ENCODE measurements around the gene VAV2.
A peak's percentile ranks its signal among the peaks of the same experiment; 100 is the strongest.
"Not testable (repeated sequence)": the region's sequence is repeated elsewhere in the genome, so short reads cannot be mapped to it uniquely, and the experiment has no call there.

VAV2 gene

GRCh38 chr9:133779516-133780403 is 212.4 kb downstream of the VAV2 start:
- no peak for DNase-seq

DNA sequence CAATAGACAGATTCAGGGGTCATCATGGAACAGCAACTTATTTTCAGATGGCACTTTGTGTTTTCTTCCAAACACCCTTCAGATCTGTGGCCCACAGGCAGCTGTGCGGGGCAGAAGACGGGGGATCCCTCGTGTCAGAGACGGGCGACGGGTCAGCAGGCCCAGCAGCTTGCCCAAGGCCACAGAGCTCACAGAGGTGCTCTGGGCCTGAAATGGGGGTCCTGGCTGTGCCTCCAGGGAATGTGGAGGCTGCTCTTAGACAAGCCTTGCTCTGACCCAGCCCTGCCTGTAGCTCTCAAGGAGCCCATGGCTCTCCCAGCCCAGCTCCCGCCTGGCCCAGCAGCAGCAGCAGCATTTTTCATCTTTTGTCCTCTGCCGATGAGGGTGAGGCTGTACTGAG is 213.0 kb downstream of the VAV2 start:
- DNase-seq = no peak

DNA sequence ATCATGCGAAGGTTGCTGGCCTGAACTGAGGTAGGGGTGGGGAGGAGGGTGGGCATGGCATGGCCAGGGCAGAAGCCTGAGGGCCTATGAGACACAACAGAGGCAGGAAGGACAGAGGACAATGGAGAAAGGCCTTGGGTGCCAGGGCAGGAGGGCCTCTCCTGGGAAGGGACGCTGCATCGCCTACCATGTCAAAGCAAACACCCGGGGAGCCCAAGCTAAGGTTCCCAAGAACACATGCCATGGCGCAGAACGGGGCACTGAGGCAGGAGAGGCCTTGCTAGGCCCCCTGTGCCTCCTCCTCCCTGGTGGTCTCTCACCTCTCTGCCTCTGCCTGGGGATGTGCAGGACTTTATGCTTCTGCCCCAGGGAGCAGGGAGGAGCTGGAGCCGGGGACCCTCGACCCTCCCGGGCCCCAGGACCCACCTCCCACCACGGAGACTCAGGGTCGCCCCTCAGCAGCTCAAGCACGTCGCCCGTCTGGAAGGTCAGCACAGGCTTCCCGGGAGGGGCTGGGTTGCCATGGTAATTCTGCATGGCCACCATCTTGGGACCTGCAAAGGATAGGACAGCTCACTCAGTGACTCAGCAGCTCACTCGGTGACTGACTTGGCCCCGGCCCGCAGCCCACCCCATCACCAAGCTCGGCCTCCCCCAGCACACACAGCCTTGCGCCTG is 213.6 kb downstream of the VAV2 start:
- no peak for DNase-seq

- no peak for DNase-seq
These were observed 214.3 kb downstream of the VAV2 start for GRCh38 chr9:133777871-133778270.

DNA sequence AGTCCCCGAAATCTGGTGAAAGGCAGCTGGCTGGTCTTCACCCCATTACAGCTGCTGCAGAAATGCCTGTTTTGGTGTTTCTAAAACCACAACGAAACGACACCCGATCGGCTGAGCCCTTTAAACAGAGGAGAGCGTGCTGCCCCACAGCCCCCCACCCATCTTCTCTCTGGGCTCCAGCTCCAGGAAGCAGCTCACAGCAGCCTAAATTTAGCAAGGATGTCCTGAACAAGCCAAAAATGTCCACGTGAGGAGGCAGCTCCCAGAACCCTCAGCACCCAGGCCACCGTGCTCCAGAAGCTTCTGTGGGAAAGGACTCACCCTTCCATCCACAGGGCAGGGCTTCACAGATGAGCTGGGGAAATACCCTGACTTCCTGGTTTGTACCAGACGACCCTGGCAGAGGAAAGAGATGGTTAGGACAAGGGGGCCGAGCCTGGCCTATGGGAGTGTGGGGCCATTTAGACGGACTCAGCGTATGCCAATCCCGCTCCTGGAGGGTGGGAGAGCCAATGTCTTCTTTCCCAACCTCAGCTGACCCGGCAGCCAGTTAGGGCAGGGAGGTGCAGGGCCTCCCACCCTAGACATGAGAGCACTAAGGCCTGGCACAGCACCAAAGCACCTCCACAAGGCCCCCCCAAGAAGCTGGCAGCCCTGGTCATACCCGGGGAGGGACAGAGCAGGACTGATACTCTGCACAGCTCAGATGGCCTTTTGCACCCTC is 214.9 kb downstream of the VAV2 start:
- no peak for DNase-seq

DNA sequence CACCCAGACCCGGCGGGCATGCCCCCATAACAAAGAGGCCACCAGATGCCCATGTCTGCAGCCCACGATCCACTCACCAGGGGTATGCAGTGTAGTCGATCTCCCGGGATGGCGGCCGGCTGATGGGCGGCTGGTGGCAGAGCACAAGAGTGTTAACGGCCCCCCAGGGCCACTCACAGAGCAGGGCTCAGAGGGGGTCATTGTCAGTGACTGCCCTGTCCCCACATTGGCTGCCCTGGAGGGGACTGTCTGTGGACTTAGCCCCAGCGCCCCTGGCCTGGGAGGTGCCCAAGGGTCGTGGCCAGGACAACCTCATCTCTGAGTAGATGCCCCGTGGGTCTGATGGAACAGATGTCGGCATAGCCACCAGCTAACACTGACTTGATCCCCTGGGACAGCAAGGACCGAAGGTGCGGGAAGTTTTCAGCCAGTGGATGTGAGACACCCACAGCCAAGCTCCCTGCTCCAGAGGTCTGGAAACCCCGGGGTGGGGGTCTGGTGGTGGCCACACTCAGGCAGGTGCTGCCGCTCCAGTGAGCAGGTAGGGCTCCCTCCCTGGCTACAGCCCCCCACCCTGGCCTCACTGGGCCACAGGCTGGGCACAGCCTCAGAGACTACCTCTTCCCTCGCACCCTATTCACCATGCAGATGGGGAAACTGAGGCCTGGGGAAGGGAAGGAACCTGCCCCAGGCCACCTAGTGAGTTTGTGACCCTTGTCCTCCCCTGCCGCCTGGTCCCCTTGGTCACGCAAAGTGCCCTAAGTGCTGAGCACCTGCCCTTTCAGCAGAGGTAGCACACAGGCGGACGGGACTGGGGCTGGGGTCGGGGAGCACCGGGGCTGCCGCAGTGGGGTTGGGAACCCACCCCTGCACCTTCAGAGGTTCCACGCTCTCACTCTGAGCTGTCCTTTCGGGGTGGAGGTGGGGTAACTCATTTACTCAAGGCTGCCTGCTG is 215.9 kb downstream of the VAV2 start:
- DNase-seq = no peak

DNA sequence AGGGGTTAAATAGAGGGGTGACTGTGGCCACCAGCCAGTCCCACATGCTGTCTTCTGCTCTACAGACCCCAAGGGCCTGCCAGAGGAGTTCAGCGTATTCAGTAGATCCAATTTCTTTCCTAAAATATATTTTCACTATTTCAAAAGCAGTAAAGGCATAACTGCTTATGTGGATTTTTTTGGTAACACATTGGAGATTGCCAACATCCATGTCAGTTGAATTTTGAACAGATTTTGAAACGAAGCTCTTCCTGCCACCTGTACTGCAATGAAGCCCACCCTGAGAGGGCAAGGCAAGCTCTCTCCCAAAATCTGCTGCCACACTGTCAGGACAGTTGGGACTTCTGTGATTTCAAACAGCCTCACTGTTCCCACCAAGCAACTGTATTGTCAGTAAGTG is 216.8 kb downstream of the VAV2 start:
- no peak for DNase-seq

DNA sequence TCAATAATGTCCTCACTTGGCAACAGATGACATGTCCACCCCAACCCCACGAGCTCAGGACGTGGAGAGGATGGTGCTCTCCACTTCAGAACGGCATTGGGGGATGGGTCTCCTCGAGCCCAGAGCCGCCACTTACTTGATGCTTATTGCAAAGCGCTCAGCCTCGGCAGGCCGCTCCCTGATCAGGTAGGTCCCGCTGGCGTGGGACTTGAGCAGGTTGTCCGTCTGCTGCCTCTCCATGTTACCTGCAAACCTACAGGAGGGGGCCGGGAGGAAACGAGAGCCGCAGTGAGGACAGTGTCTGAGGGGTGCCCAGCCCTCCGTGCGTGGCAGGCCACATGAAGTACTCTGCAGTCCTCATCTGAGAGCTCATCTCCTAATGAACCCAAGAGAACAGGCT is 217.3 kb downstream of the VAV2 start:
- no peak for DNase-seq

DNA sequence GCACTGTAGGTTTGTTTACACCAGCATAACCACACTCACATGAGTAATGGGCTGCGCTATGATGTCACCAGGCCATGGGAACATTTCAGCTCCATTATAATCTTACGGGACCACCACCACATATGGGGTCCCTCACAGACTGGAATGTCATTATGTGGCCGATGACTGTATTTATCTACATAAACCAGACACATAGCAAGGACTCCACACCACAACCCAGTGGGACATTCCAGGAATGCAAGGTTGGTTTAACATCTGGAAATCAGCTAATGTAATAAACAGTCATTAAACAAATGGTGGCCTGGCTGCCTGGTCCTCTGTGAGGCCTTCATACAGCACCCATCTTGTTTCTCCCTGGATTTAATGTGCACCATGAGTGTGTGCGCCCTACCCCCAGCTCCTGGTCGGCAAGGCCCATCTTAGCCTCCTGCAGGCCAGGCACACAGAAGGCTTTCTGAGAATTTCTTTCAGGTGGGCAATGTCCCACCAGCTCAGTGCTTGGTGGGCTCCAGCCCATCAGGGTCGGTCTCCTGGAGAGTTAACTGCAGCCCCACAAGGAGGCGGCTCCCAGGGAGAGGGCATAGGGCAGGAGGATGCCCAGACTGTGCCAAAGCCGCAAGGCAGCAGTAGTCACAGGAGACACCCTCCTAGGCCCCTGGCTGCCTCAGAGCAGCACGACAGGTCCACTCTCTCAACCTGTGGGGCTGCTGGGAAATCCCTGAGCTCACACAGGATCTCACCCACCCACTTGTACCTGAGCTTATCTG is 218.1 kb downstream of the VAV2 start:
- DNase-seq = no peak

- no peak for DNase-seq
These were observed 219.5 kb downstream of the VAV2 start for GRCh38 chr9:133772581-133772980.

DNA sequence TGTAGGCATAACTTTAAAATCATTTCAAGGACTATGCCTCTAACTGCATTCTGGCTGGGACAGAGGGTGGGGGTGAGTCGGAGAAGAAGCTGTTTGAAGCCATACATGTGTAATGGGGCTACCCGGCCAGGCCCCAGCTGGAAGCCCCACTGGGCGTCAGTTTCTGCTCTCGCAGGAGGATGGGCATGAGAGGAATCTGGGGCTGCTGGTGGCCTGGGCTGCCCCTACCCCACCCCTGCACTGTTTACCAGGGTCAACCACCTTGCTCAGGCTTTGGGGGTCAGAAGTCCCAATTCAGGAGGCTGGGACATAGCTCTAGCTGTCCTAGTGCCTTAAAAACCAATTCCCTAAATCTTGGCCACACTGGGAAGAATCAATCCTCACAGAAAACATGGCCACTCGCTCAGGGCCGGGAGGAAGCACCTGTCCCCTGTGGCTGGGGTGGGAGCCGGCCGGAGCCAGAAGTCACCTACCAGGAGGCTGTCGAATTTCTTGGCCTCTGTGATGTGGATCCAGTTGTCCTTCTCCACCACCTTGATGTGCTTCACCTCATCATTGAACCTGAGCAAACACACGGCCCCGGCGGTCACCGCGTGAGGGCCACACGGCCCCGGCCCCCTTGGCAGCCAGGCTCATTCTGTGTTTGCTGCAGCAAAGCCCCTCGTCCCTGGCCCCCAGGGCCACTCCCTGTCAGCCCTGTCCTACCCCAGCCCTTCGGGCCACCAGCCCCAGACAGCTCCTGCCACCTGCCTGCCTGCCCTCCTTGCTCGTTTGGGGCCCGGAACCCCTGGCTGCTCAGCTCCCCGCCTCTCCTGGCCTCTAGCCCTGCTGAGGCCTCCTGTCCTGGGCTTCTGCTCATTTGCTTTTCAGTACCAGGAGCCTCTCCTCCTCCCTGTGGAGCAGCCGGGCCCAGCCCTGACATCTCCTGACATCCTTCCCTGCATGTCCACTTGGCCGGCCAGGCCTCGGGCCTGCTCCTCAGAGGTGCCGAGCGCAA is 220.3 kb downstream of the VAV2 start:
- no peak for DNase-seq

DNA sequence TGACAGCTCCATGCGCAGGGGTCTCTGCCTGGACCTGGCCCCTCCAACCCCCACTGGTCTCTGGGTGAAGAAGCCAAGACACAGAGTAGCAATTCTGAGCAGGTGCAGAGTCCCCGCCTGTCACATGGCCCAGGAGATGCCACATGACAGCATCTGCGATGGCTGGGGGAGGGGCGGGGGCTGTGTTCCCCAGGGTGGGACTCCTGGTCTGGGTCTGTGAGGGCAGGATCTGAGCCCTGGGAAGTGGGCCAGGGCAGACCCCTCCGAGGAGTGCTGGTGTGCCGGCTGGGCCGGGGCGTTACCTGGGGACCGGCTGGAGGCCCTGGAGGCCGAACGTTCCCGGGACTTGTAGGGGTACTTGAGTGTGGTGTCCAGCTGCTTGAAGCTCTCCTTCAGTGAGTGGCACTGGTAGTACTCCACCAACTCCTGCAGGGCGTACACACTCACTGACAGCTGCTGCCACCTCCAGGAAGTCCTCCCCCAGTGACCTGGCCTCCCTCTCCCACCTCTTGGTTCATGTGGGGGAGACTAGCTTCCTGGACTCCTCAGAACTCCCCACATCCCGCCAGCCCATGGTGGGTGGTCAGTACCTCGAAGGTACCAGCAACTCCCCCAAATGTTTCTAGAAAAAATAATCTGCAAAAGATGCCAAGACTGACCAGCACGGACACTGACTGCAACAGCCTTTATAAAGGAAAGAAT is 221.9 kb downstream of the VAV2 start:
- no peak for DNase-seq

DNA sequence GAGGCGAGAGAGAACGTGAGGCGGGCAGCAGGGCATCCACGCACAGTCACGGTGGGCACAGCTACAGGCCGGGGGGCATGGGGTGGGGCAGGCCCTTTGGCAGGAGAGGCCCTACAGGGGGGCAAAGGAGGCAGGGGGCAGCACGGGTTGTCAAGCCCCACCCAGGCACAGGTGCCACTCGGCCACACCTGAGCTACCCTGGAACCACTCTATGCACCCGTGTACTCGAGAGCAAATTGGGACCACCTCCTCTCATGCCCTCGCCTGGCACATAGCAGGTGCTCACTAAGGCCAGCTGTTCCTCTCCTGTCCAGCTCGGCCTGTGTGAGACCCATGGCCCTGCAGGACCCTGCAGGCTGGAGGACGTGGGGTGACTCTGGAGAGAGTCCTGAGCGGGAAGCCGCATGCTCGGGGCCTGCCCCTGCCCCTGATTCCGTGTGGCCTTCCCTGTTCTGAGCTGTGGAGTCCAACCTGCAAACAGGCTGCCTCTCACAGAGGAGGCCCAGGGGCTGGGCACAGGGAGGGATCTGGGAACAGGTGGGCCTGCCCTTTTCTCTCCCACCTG is 222.5 kb downstream of the VAV2 start:
- no peak for DNase-seq

DNA sequence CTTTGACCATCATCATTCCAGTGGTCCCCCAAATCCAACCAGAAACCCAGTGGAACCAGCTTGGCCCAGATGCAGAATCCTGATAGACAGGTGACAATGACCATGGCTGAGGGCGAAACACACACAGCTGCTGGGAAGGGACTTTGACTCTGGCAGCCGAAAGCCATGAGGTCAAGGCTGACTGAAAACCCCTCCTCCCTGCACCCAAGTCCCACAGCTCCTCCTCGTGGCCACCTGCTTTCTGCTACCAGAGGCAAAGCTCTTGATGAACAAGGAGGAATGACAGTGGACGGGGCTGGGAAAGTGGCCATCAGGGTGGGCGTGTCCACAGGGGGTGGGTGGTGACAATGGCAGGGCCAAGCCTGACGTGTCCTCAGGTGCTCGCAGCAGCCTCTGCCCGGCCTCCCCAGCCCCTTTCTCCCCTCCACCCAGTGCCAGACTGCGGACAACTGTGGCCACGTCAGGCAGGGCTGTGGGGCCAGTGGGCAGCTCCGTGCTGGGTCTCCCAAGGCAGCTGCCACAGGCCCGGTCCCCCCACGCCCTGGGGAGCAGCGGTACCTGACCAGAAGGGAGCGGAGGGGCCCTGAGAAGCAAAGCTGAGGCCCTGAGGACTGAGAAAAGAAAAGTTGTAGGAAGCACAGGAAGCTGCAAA is 223.1 kb downstream of the VAV2 start:
- peak in 1 of 4 experiments; percentile 20 for DNase-seq

GRCh38 chr9:133768371-133768858 is 223.7 kb downstream of the VAV2 start:
- DNase-seq = no peak

- DNase-seq = no peak
These were observed 224.5 kb downstream of the VAV2 start for GRCh38 chr9:133767625-133768024.

DNA sequence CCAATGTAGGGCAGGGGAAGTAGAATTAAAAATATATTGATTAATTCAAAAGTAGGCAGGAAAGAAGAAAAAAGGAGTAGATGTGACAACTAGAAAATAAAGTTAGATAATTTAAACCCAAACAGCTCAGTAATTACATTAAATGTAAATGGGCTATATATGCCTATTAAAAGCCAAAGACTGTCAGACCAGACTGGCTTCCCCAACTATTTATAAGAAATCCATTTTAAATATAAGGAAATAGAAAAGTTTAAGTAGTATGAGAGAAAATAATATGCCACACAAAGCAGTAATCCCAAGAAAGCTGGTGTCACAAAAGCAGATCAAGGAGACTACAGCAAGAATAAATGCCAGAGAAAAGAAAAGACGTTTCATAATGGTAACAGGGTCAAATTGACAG is 225.1 kb downstream of the VAV2 start:
- no peak for DNase-seq

DNA sequence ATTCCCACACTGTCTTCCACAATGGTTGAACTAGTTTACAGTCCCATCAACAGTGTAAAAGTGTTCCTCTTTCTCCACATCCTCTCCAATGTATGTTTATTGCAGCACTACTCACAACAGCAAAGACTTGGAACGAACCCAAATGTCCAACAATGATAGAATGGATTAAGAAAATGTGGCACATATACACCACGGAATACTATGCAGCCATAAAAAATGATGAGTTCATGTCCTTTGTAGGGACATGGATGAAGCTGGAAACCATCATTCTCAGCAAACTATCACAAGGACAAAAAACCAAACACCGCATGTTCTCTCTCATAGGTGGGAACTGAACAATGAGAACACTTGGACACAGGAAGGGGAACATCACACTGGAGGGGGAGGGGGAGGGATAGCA is 225.9 kb downstream of the VAV2 start:
- not testable (repeated sequence) for DNase-seq

Data from suppressor macrophage (primary cell).